Measurements from ENCODE around the gene KCNJ4. TPM values are rescaled to one million over a fixed set of nuclear protein-coding genes. Genes with fewer than 3 reads are reported as not detected.
"Not testable (repeated sequence)": the region's sequence is repeated elsewhere in the genome, so short reads cannot be mapped to it uniquely, and the experiment has no call there.

KCNJ4 gene
- total RNA-seq, 4 donors from 2014 or later = 0.28 to 0.84 TPM; not detected in 2

- DNase-seq (ENCODE audit: low spot score) = no peak
- no peak for ATAC-seq (ENCODE audit: low FRiP score)
- TF ChIP-seq CTCF (IDR thresholded peaks at IDR 0.05) = no peak
Observed at GRCh38 chr22:38474003-38474607, 19.1 kb upstream of the KCNJ4 start.

- no peak for TF ChIP-seq CTCF (IDR thresholded peaks at IDR 0.05)
- DNase-seq (ENCODE audit: low spot score) (no peak), ATAC-seq (ENCODE audit: low FRiP score) (no peak)
Observed at GRCh38 chr22:38471237-38471636, 16.2 kb upstream of the KCNJ4 start.

GRCh38 chr22:38470179-38470578, 15.2 kb upstream of the KCNJ4 start:
- ATAC-seq (ENCODE audit: low FRiP score); DNase-seq (ENCODE audit: low spot score): not testable (repeated sequence)

- ATAC-seq (ENCODE audit: low FRiP score) = no peak
- DNase-seq (ENCODE audit: low spot score) = no peak
- no peak for TF ChIP-seq CTCF (IDR thresholded peaks at IDR 0.05)
Observed at GRCh38 chr22:38469306-38469781, 14.3 kb upstream of the KCNJ4 start.

- ATAC-seq (ENCODE audit: low FRiP score) = no peak
- DNase-seq (ENCODE audit: low spot score) = no peak
- TF ChIP-seq CTCF (IDR thresholded peaks at IDR 0.05) = no peak
Observed at GRCh38 chr22:38468443-38469305, 13.7 kb upstream of the KCNJ4 start.

GRCh38 chr22:38467904-38468442, 13.0 kb upstream of the KCNJ4 start, which contains the start of gene KDELR3:
Gene KDELR3, plus strand, starts transcription at chr22:38468096. Its CDS starts 138 bp downstream, at chr22:38468234.
- TF ChIP-seq CTCF (IDR thresholded peaks at IDR 0.05) = no peak
- DNase-seq (ENCODE audit: low spot score) = peak; percentile 55
- peak; percentile 88 for ATAC-seq (ENCODE audit: low FRiP score)

GRCh38 chr22:38467438-38467903, 12.5 kb upstream of the KCNJ4 start:
- no peak for TF ChIP-seq CTCF (IDR thresholded peaks at IDR 0.05)
- DNase-seq (ENCODE audit: low spot score) (no peak), ATAC-seq (ENCODE audit: low FRiP score) (peak; percentile 29)
